BLaER1 treated with 17β-estradiol and CSF1 and Interleukin-3, amounts not matched to agents 10 nM and 100 nM (cell line): Measurements from ENCODE around the gene SPAG16.

ENCODE experiments used
- H3K27ac ChIP-seq, 11 experiments: shearing (Covaris generic); formaldehyde crosslinking; 2 replicates each; pipeline ENCODE4 v1.8.1; 2022
- H3K27me3 ChIP-seq, 11 experiments: shearing (Covaris generic); formaldehyde crosslinking; 2 replicates each; pipeline ENCODE4 v1.8.1; 2022
- H3K36me3 ChIP-seq, 11 experiments: shearing (Covaris generic); formaldehyde crosslinking; 2 replicates each; pipeline ENCODE4 v1.8.1; 2022
- H3K4me1 ChIP-seq, 10 experiments: shearing (Covaris generic); formaldehyde crosslinking; 2 replicates each; pipeline ENCODE4 v1.8.1; 2022
- H3K4me2 ChIP-seq, 11 experiments: shearing (Covaris generic); formaldehyde crosslinking; 2 replicates each; pipeline ENCODE4 v1.8.1; 2022
- H3K4me3 ChIP-seq, 10 experiments: shearing (Covaris generic); formaldehyde crosslinking; 2 replicates each; pipeline ENCODE4 v1.8.1; 2022
- H3K9ac ChIP-seq, 11 experiments: shearing (Covaris generic); formaldehyde crosslinking; 2 replicates each; pipeline ENCODE4 v1.8.1; 2022
- H3K9me3 ChIP-seq, 11 experiments: shearing (Covaris generic); formaldehyde crosslinking; replicated peaks in 1 of 11; 2 replicates each; pipeline ENCODE4 v1.8.1; 2022
- H4K20me1 ChIP-seq, 11 experiments: shearing (Covaris generic); formaldehyde crosslinking; 2 replicates each; pipeline ENCODE4 v1.8.1; 2022
- Cebpa-rat ChIP-seq, 11 experiments: shearing (Covaris generic); IDR thresholded peaks; 2 replicates each; pipeline ENCODE4 v1.8.1; 2022

The SPAG16 gene

GRCh38 chr2:214128040-214128439 lies 843.8 kb downstream of the SPAG16 start:
- no peak for TF ChIP-seq Cebpa-rat (IDR thresholded peaks at IDR 0.05)
- no peaks in the 10 kb centered on the region for H3K27me3 ChIP-seq
- no peaks in the 10 kb centered on the region for H3K9me3 ChIP-seq
- no peak overlapping the region for H3K4me2 ChIP-seq
- no peak overlapping the region for H3K9ac ChIP-seq
- H3K27ac ChIP-seq: no peak overlapping the region
- H3K4me3 ChIP-seq: no peak overlapping the region
- no peaks in the 10 kb centered on the region for H4K20me1 ChIP-seq
- no peaks in the 10 kb centered on the region for H3K36me3 ChIP-seq
- no peaks in the 10 kb centered on the region for H3K4me1 ChIP-seq

GRCh38 chr2:214130114-214130513 lies 845.9 kb downstream of the SPAG16 start:
- Histone ChIP-seq H4K20me1 (no peaks in the 10 kb centered on the region), H3K36me3 (no peaks in the 10 kb centered on the region), H3K27me3 (no peaks in the 10 kb centered on the region), H3K4me1 (no peaks in the 10 kb centered on the region), H3K9ac (no peak overlapping the region), H3K4me3 (no peak overlapping the region), H3K9me3 (no peaks in the 10 kb centered on the region), H3K4me2 (no peak overlapping the region), H3K27ac (no peak overlapping the region)
- no peak for TF ChIP-seq Cebpa-rat (IDR thresholded peaks at IDR 0.05)

- Histone ChIP-seq H3K27ac (no peak overlapping the region), H3K27me3 (no peaks in the 10 kb centered on the region), H3K4me2 (0 out of 22 replicates have a peak overlapping the region, but pooled peaks of 1 of the 11 experiments have one; percentile 11), H3K4me3 (no peak overlapping the region), H3K4me1 (peaks cover 0 to 6% (median 0%) of the 10 kb centered on the region in 10 experiments; a peak in 2 of 20 replicates), H3K9ac (no peak overlapping the region), H3K9me3 (no peaks in the 10 kb centered on the region), H3K36me3 (no peaks in the 10 kb centered on the region), H4K20me1 (no peaks in the 10 kb centered on the region)
- no peak for TF ChIP-seq Cebpa-rat (IDR thresholded peaks at IDR 0.05)
These were observed 851.7 kb downstream of the SPAG16 start for GRCh38 chr2:214135966-214136365.

GRCh38 chr2:214138779-214139178 lies 854.5 kb downstream of the SPAG16 start:
- Histone ChIP-seq H3K4me1 (peaks cover 0 to 6% (median 0%) of the 10 kb centered on the region in 10 experiments; a peak in 2 of 20 replicates), H3K27me3 (no peaks in the 10 kb centered on the region), H3K4me3 (no peak overlapping the region), H4K20me1 (no peaks in the 10 kb centered on the region), H3K9me3 (no peaks in the 10 kb centered on the region), H3K27ac (no peak overlapping the region), H3K9ac (no peak overlapping the region), H3K4me2 (no peak overlapping the region), H3K36me3 (no peaks in the 10 kb centered on the region)
- no peak for TF ChIP-seq Cebpa-rat (IDR thresholded peaks at IDR 0.05)

- no peaks in the 10 kb centered on the region for H3K9me3 ChIP-seq
- no peak overlapping the region for H3K4me3 ChIP-seq
- no peaks in the 10 kb centered on the region for H4K20me1 ChIP-seq
- H3K4me2 ChIP-seq: no peak overlapping the region
- peaks cover 0 to 6% (median 0%) of the 10 kb centered on the region in 10 experiments; a peak in 2 of 20 replicates for H3K4me1 ChIP-seq
- no peak for TF ChIP-seq Cebpa-rat (IDR thresholded peaks at IDR 0.05)
- no peak overlapping the region for H3K27ac ChIP-seq
- no peak overlapping the region for H3K9ac ChIP-seq
- no peaks in the 10 kb centered on the region for H3K36me3 ChIP-seq
- H3K27me3 ChIP-seq: no peaks in the 10 kb centered on the region
These were observed 855.5 kb downstream of the SPAG16 start for GRCh38 chr2:214139630-214140284.

GRCh38 chr2:214156971-214157370 lies 872.7 kb downstream of the SPAG16 start:
- TF ChIP-seq Cebpa-rat (IDR thresholded peaks at IDR 0.05): no peak
- H3K4me1 ChIP-seq: no peaks in the 10 kb centered on the region
- no peak overlapping the region for H3K4me3 ChIP-seq
- no peak overlapping the region for H3K27ac ChIP-seq
- H3K36me3 ChIP-seq: no peaks in the 10 kb centered on the region
- no peak overlapping the region for H3K4me2 ChIP-seq
- no peaks in the 10 kb centered on the region for H3K9me3 ChIP-seq
- no peaks in the 10 kb centered on the region for H3K27me3 ChIP-seq
- H4K20me1 ChIP-seq: no peaks in the 10 kb centered on the region
- no peak overlapping the region for H3K9ac ChIP-seq

- no peak overlapping the region for H3K27ac ChIP-seq
- no peak overlapping the region for H3K4me3 ChIP-seq
- no peaks in the 10 kb centered on the region for H3K36me3 ChIP-seq
- TF ChIP-seq Cebpa-rat (IDR thresholded peaks at IDR 0.05): peak in 1 of 11 experiments; percentile 20; a peak in 1 of 22 replicates
- no peaks in the 10 kb centered on the region for H4K20me1 ChIP-seq
- no peaks in the 10 kb centered on the region for H3K9me3 ChIP-seq
- no peak overlapping the region for H3K4me2 ChIP-seq
- no peak overlapping the region for H3K9ac ChIP-seq
- no peaks in the 10 kb centered on the region for H3K27me3 ChIP-seq
- H3K4me1 ChIP-seq: no peaks in the 10 kb centered on the region
These were observed 874.6 kb downstream of the SPAG16 start for GRCh38 chr2:214158851-214159250.

GRCh38 chr2:214169281-214169680 lies 885.0 kb downstream of the SPAG16 start:
- no peaks in the 10 kb centered on the region for H3K27me3 ChIP-seq
- no peak overlapping the region for H3K27ac ChIP-seq
- H3K4me1 ChIP-seq: no peaks in the 10 kb centered on the region
- H4K20me1 ChIP-seq: no peaks in the 10 kb centered on the region
- no peaks in the 10 kb centered on the region for H3K9me3 ChIP-seq
- TF ChIP-seq Cebpa-rat (IDR thresholded peaks at IDR 0.05): no peak
- H3K4me2 ChIP-seq: no peak overlapping the region
- no peaks in the 10 kb centered on the region for H3K36me3 ChIP-seq
- H3K9ac ChIP-seq: no peak overlapping the region
- no peak overlapping the region for H3K4me3 ChIP-seq

GRCh38 chr2:214169736-214170135 lies 885.5 kb downstream of the SPAG16 start:
- Histone ChIP-seq H4K20me1 (no peaks in the 10 kb centered on the region), H3K4me1 (no peaks in the 10 kb centered on the region), H3K4me2 (no peak overlapping the region), H3K9me3 (no peaks in the 10 kb centered on the region), H3K36me3 (no peaks in the 10 kb centered on the region), H3K27me3 (no peaks in the 10 kb centered on the region), H3K9ac (no peak overlapping the region), H3K4me3 (no peak overlapping the region), H3K27ac (no peak overlapping the region)
- no peak for TF ChIP-seq Cebpa-rat (IDR thresholded peaks at IDR 0.05)

- Histone ChIP-seq H3K9ac (no peak overlapping the region), H4K20me1 (no peaks in the 10 kb centered on the region), H3K9me3 (no peaks in the 10 kb centered on the region), H3K27ac (no peak overlapping the region), H3K36me3 (no peaks in the 10 kb centered on the region), H3K4me1 (0 out of 20 replicates have a peak, but pooled peaks cover 0 to 3% (median 0%) of the 10 kb centered on the region in 10 experiments), H3K4me3 (no peak overlapping the region), H3K4me2 (no peak overlapping the region), H3K27me3 (no peaks in the 10 kb centered on the region)
- TF ChIP-seq Cebpa-rat (IDR thresholded peaks at IDR 0.05): no peak
These were observed 890.3 kb downstream of the SPAG16 start for GRCh38 chr2:214174563-214174962.
